ENCODE results near the gene WDR36.

The WDR36 gene

GRCh38 chr5:111092062-111092853, at the start of gene WDR36:
Gene WDR36, plus strand, starts transcription at chr5:111092348. Its CDS starts 109 bp downstream, at chr5:111092457.
- DNase-seq (ENCODE audit: low read depth), result peak; percentile 96
- Histone ChIP-seq H3K27me3 (replicated peaks; ENCODE audit: control insufficient read depth, insufficient read depth, low read length) (no peaks in the 10 kb centered on the region), H3K9ac (ENCODE audit: low read length) (peak within 1 kb of the TSS; percentile 94), H3K36me3 (ENCODE audit: control insufficient read depth, insufficient read depth, low read length, severe bottlenecking) (peaks cover 17% of the 10 kb centered on the region), H3K4me3 (ENCODE audit: low read length) (peak within 1 kb of the TSS; percentile 96), H3K9me3 (ENCODE audit: control insufficient read depth, low read length) (no peaks in the 10 kb centered on the region), H3K4me1 (ENCODE audit: control insufficient read depth, insufficient read depth, low read length) (peaks cover 16% of the 10 kb centered on the region)

DNA sequence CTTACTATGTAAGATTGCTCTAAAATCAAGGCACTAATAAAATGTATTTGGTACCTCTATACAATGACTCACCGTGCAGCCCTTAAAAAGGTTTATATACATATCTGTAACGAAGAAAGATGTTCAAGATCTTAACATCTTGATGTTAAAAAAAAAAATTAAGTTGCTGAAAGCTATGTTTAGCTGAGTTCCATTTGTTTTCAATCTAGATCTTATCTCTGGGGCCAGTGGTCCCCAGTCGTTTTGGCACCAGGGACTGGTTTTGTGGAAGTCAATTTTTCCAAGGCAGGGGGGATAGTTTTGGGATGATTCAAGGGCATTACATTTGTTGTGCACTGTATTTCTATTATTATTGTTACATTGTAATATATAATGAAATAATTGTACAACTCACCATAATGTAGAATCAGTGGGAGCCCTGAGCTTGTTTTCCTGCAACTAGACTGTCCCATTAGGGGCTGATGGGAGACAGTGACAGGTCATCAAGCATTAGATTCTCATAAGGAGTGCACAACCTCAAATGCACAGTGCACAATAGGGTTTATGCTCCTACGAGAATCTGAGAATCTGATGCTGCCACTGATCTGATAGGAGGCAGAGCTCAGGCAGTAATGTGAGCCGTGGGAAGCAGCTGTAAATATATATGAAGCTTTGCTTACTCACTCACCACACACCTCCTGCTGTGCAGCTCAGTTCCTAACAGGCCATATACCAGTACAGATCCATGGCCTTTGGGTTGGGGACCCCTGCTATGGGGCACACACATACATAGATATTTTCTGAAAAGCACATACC, 48.2 kb upstream of the WDR36 start:
- H3K4me3 ChIP-seq (ENCODE audit: low read length), result no peak overlapping the region
- no peaks in the 10 kb centered on the region for H3K4me1 ChIP-seq (ENCODE audit: control insufficient read depth, insufficient read depth, low read length)
- H3K9ac ChIP-seq (ENCODE audit: low read length), result no peak overlapping the region
- no peaks in the 10 kb centered on the region for H3K9me3 ChIP-seq (ENCODE audit: control insufficient read depth, low read length)
- H3K27me3 ChIP-seq (replicated peaks; ENCODE audit: control insufficient read depth, insufficient read depth, low read length), result no peaks in the 10 kb centered on the region
- peak; percentile 62 for DNase-seq (ENCODE audit: low read depth)
- H3K36me3 ChIP-seq (ENCODE audit: control insufficient read depth, insufficient read depth, low read length, severe bottlenecking), result no peaks in the 10 kb centered on the region

DNA sequence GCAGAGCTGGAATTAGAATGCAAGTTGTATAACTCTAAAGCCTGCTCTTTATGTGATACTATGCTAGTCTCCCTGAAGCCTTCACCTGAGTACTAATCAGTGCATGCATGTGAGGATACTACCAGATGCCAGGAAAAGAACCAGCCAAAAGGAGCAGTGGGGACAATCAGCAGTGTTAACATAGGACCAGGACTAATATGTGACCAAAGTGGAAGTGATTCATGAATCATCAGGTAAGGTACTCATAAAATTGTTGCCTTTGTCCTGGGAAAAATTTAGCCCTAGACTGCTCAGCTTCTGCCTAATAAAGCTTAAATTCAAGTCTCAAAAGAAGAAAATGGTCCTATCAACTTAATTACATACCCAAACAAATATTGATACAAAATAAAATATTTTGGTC, 34.1 kb upstream of the WDR36 start:
- Histone ChIP-seq H3K9me3 (ENCODE audit: control insufficient read depth, low read length) (no peaks in the 10 kb centered on the region), H3K4me3 (ENCODE audit: low read length) (no peak overlapping the region), H3K27me3 (replicated peaks; ENCODE audit: control insufficient read depth, insufficient read depth, low read length) (no peaks in the 10 kb centered on the region), H3K4me1 (ENCODE audit: control insufficient read depth, insufficient read depth, low read length) (no peaks in the 10 kb centered on the region), H3K9ac (ENCODE audit: low read length) (no peak overlapping the region), H3K36me3 (ENCODE audit: control insufficient read depth, insufficient read depth, low read length, severe bottlenecking) (no peaks in the 10 kb centered on the region)
- DNase-seq (ENCODE audit: low read depth), result no peak

- no peak for DNase-seq (ENCODE audit: low read depth)
- Histone ChIP-seq H3K9me3 (ENCODE audit: control insufficient read depth, low read length) (no peaks in the 10 kb centered on the region), H3K4me1 (ENCODE audit: control insufficient read depth, insufficient read depth, low read length) (no peaks in the 10 kb centered on the region), H3K36me3 (ENCODE audit: control insufficient read depth, insufficient read depth, low read length, severe bottlenecking) (no peaks in the 10 kb centered on the region), H3K4me3 (ENCODE audit: low read length) (no peak overlapping the region), H3K9ac (ENCODE audit: low read length) (no peak overlapping the region), H3K27me3 (replicated peaks; ENCODE audit: control insufficient read depth, insufficient read depth, low read length) (no peaks in the 10 kb centered on the region)
These were observed 32.0 kb upstream of the WDR36 start for GRCh38 chr5:111060169-111060568.

DNA sequence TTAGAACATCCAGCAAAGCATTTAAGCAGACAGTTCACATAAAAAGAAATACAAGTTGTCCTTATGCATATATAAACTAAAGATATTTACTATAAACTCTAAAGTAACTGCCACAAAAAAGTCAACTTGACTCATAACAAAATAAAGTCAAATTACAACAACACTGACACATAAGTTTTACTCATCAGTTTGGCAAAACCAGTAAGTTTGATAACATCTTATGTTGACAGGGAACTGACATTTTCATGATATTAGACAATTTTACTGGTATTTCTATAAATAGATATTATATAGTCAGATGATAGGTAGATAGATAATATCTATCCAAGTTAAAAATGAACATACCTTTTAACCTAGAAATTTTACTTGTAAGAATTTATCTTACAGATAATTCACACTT, 30.5 kb upstream of the WDR36 start:
- no peaks in the 10 kb centered on the region for H3K27me3 ChIP-seq (replicated peaks; ENCODE audit: control insufficient read depth, insufficient read depth, low read length)
- no peaks in the 10 kb centered on the region for H3K9me3 ChIP-seq (ENCODE audit: control insufficient read depth, low read length)
- DNase-seq (ENCODE audit: low read depth), result no peak
- no peak overlapping the region for H3K9ac ChIP-seq (ENCODE audit: low read length)
- H3K4me3 ChIP-seq (ENCODE audit: low read length), result no peak overlapping the region
- no peaks in the 10 kb centered on the region for H3K36me3 ChIP-seq (ENCODE audit: control insufficient read depth, insufficient read depth, low read length, severe bottlenecking)
- H3K4me1 ChIP-seq (ENCODE audit: control insufficient read depth, insufficient read depth, low read length), result no peaks in the 10 kb centered on the region

DNA sequence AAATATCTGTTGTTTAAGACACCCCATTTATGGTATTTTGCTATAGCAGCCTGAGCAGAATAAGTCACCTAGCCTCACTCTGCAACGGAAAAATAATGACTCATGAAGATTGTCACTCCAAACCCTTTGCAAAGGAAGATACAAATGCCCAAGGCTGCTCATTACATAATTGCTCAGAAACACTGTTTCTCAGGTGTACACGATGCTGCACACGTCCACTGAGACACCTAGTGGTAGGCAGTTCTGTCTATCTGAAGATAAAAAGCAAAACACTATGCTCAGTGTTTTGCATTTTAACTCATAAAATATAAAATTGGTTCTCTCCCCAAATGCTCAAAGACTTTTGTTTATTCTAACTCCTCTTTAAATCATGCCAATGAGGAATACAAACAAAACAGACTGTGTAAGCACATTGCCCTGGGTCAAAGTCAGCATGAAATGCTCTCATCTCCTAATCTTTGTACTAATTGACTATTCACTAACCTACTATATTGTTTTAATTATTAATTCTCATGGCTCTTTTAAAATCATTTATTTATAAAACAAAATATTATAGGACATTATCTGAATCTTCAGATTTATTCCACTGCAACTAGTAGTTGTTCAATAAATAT, 28.3 kb upstream of the WDR36 start:
- Histone ChIP-seq H3K4me3 (ENCODE audit: low read length) (no peak overlapping the region), H3K4me1 (ENCODE audit: control insufficient read depth, insufficient read depth, low read length) (no peaks in the 10 kb centered on the region), H3K9ac (ENCODE audit: low read length) (no peak overlapping the region), H3K27me3 (replicated peaks; ENCODE audit: control insufficient read depth, insufficient read depth, low read length) (no peaks in the 10 kb centered on the region), H3K36me3 (ENCODE audit: control insufficient read depth, insufficient read depth, low read length, severe bottlenecking) (no peaks in the 10 kb centered on the region), H3K9me3 (ENCODE audit: control insufficient read depth, low read length) (no peaks in the 10 kb centered on the region)
- DNase-seq (ENCODE audit: low read depth), result no peak

DNA sequence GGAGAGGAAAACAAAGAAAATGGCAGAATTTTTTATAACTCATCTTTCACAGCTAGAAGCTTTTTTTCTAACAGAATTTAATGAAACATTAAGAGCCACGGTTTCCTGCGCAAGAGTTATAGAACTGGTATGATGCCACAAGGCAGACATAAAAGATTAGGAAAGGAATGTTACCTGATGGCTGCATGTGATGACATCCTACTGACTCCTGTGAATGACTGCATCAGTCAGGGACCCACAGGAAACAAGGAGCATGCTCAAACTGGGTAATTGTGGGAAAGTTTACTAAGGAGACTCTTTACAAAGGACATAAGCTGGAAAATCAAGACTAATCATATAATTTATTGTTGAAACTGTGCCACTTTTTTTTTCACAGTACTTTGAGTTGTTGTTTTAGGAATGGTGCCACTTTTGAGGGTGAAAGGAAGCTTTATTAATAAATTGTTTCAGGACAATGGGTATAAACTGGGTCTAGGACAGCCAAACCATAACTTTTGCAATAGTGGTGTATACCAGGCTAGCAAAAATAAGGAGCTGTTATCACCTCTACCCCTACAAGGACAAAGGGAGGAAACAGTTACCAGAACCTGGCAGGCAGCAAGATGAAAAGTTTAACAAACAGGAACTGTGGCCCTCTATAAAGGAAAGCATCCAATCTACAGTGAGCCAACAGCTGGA, 25.7 kb upstream of the WDR36 start:
- Histone ChIP-seq H3K9ac (ENCODE audit: low read length) (no peak overlapping the region), H3K4me3 (ENCODE audit: low read length) (no peak overlapping the region), H3K4me1 (ENCODE audit: control insufficient read depth, insufficient read depth, low read length) (peaks cover 10% of the 10 kb centered on the region), H3K27me3 (replicated peaks; ENCODE audit: control insufficient read depth, insufficient read depth, low read length) (no peaks in the 10 kb centered on the region), H3K9me3 (ENCODE audit: control insufficient read depth, low read length) (no peaks in the 10 kb centered on the region), H3K36me3 (ENCODE audit: control insufficient read depth, insufficient read depth, low read length, severe bottlenecking) (no peaks in the 10 kb centered on the region)
- DNase-seq (ENCODE audit: low read depth), result no peak

DNA sequence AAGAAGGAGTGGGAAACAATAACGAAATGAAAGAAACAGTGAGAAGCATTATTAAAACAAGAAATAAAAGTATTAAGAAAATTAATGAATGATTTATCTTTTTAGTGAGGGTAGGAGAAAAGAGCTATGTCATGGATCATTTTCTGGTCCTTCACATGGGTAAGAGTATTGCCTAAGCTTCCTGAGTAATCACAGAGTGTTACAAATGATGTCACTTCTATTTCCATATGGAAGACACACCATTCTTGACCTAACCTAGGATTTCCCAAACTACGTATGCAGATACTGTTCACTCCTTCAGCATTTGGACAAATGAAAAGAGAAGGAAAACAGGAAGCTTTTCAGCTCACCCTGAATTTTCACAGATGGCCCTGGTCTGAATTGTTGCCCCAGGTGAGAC, 23.9 kb upstream of the WDR36 start:
- peaks cover 10% of the 10 kb centered on the region for H3K4me1 ChIP-seq (ENCODE audit: control insufficient read depth, insufficient read depth, low read length)
- no peaks in the 10 kb centered on the region for H3K9me3 ChIP-seq (ENCODE audit: control insufficient read depth, low read length)
- H3K9ac ChIP-seq (ENCODE audit: low read length), result no peak overlapping the region
- H3K36me3 ChIP-seq (ENCODE audit: control insufficient read depth, insufficient read depth, low read length, severe bottlenecking), result no peaks in the 10 kb centered on the region
- H3K27me3 ChIP-seq (replicated peaks; ENCODE audit: control insufficient read depth, insufficient read depth, low read length), result no peaks in the 10 kb centered on the region
- no peak overlapping the region for H3K4me3 ChIP-seq (ENCODE audit: low read length)
- no peak for DNase-seq (ENCODE audit: low read depth)

GRCh38 chr5:111069839-111070238, 22.3 kb upstream of the WDR36 start:
- Histone ChIP-seq H3K36me3 (ENCODE audit: control insufficient read depth, insufficient read depth, low read length, severe bottlenecking) (no peaks in the 10 kb centered on the region), H3K4me1 (ENCODE audit: control insufficient read depth, insufficient read depth, low read length) (peaks cover 22% of the 10 kb centered on the region), H3K9ac (ENCODE audit: low read length) (no peak overlapping the region), H3K4me3 (ENCODE audit: low read length) (peak overlapping the region; percentile 68), H3K27me3 (replicated peaks; ENCODE audit: control insufficient read depth, insufficient read depth, low read length) (no peaks in the 10 kb centered on the region), H3K9me3 (ENCODE audit: control insufficient read depth, low read length) (no peaks in the 10 kb centered on the region)
- DNase-seq (ENCODE audit: low read depth), result peak; percentile 78

- H3K9ac ChIP-seq (ENCODE audit: low read length), result no peak overlapping the region
- H3K36me3 ChIP-seq (ENCODE audit: control insufficient read depth, insufficient read depth, low read length, severe bottlenecking), result no peaks in the 10 kb centered on the region
- H3K9me3 ChIP-seq (ENCODE audit: control insufficient read depth, low read length), result no peaks in the 10 kb centered on the region
- no peak for DNase-seq (ENCODE audit: low read depth)
- peaks cover 27% of the 10 kb centered on the region for H3K4me1 ChIP-seq (ENCODE audit: control insufficient read depth, insufficient read depth, low read length)
- H3K27me3 ChIP-seq (replicated peaks; ENCODE audit: control insufficient read depth, insufficient read depth, low read length), result no peaks in the 10 kb centered on the region
- H3K4me3 ChIP-seq (ENCODE audit: low read length), result peak overlapping the region; percentile 68
These were observed 21.6 kb upstream of the WDR36 start for GRCh38 chr5:111070272-111071134.
